ENCODE measurements around the gene DRC1.
"Not testable (repeated sequence)": the region's sequence is repeated elsewhere in the genome, so short reads cannot be mapped to it uniquely, and the experiment has no call there.

The DRC1 gene

GRCh38 chr2:26462511-26463243 is 61.0 kb downstream of the DRC1 start:
- FAIRE-seq: no peak
- DNase-seq (ENCODE audit: insufficient read length, low spot score): no peak
- TF ChIP-seq CTCF (IDR thresholded peaks at IDR 0.05; ENCODE audit: insufficient read depth, missing control alignments): peak; percentile 33

- no peak for TF ChIP-seq CTCF (IDR thresholded peaks at IDR 0.05; ENCODE audit: insufficient read depth, missing control alignments)
- no peak for DNase-seq (ENCODE audit: insufficient read length, low spot score)
- no peak for FAIRE-seq
Observed at GRCh38 chr2:26463244-26464192, 61.8 kb downstream of the DRC1 start.

- no peak for TF ChIP-seq CTCF (IDR thresholded peaks at IDR 0.05; ENCODE audit: insufficient read depth, missing control alignments)
- DNase-seq (ENCODE audit: insufficient read length, low spot score) (no peak), FAIRE-seq (no peak)
Observed at GRCh38 chr2:26464390-26465265, 62.9 kb downstream of the DRC1 start.

GRCh38 chr2:26465266-26465925 is 63.7 kb downstream of the DRC1 start:
- TF ChIP-seq CTCF (IDR thresholded peaks at IDR 0.05; ENCODE audit: insufficient read depth, missing control alignments): no peak
- DNase-seq (ENCODE audit: insufficient read length, low spot score) (no peak), FAIRE-seq (no peak)

- no peak for DNase-seq (ENCODE audit: insufficient read length, low spot score)
- no peak for TF ChIP-seq CTCF (IDR thresholded peaks at IDR 0.05; ENCODE audit: insufficient read depth, missing control alignments)
- no peak for FAIRE-seq
Observed at GRCh38 chr2:26465981-26466471, 64.3 kb downstream of the DRC1 start.

GRCh38 chr2:26466662-26467310 is 65.1 kb downstream of the DRC1 start:
- no peak for TF ChIP-seq CTCF (IDR thresholded peaks at IDR 0.05; ENCODE audit: insufficient read depth, missing control alignments)
- no peak for FAIRE-seq
- no peak for DNase-seq (ENCODE audit: insufficient read length, low spot score)

- not testable (repeated sequence) for DNase-seq (ENCODE audit: insufficient read length, low spot score); FAIRE-seq
Observed at GRCh38 chr2:26468544-26468943, 66.8 kb downstream of the DRC1 start.

Measured in D721Med (cell line).